GM20000 (cell line): Measurements from ENCODE around the gene FBXL16.

ENCODE experiments used
- DNase-seq: peaks from one replicate; pipeline ENCODE4 v3.0.0; 2012; ENCODE audit warnings: low spot score
- TF ChIP-seq, protein P1 (sequence below): IDR thresholded peaks from 2 replicates; pipeline ENCODE4 v1.5.1; 2012; ENCODE audit warnings: mild to moderate bottlenecking, control low read depth; ENCODE audit errors: extremely low read depth, missing control alignments

FBXL16 gene

GRCh38 chr16:678858-679813 is 26.5 kb downstream of the FBXL16 start:
- DNase-seq = peak; percentile 68

DNA sequence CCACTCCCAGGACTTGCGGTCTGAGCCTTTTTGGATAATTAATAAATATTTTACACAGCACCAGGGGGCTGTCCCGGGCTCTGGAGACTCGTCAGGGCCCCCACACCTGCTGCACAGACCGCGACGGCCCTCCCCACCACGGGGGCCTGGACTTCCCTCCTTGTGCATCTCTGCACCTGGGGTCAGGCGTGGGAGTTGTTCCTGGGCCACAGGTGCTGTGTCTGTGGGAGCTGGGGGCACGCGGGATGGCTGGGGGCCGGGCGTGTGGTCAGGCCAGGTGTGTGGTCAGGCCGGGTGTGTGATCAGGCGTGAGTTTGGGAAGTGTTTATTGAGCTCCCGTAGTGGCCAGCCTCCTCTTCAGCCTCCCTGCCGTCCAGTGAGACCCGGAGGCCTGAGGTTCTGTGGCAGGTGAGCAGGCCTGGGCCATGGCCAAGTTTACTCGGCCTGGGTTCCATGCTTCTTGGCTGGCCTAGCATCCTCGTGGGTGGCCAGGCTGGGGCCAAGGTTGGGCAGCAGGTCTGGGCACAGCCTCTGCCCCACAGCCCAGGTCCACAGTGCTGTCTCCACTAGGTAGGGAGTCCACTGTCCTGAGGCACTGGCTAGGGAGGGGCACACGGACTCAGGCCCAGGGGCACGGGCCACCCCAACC is 27.3 kb downstream of the FBXL16 start:
- TF ChIP-seq, protein P1, sequence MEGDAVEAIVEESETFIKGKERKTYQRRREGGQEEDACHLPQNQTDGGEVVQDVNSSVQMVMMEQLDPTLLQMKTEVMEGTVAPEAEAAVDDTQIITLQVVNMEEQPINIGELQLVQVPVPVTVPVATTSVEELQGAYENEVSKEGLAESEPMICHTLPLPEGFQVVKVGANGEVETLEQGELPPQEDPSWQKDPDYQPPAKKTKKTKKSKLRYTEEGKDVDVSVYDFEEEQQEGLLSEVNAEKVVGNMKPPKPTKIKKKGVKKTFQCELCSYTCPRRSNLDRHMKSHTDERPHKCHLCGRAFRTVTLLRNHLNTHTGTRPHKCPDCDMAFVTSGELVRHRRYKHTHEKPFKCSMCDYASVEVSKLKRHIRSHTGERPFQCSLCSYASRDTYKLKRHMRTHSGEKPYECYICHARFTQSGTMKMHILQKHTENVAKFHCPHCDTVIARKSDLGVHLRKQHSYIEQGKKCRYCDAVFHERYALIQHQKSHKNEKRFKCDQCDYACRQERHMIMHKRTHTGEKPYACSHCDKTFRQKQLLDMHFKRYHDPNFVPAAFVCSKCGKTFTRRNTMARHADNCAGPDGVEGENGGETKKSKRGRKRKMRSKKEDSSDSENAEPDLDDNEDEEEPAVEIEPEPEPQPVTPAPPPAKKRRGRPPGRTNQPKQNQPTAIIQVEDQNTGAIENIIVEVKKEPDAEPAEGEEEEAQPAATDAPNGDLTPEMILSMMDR = no peak
- DNase-seq = no peak

More at GRCh38 chr16:678858-679813, 26.5 kb downstream of the FBXL16 start:
- TF ChIP-seq, protein P1 = no peak

- TF ChIP-seq, protein P1 = no peak
- no peak for DNase-seq
Observed at GRCh38 chr16:677316-678190, 28.0 kb downstream of the FBXL16 start.

GRCh38 chr16:676913-677312 is 28.7 kb downstream of the FBXL16 start:
- TF ChIP-seq, protein P1 = no peak
- DNase-seq = no peak

DNA sequence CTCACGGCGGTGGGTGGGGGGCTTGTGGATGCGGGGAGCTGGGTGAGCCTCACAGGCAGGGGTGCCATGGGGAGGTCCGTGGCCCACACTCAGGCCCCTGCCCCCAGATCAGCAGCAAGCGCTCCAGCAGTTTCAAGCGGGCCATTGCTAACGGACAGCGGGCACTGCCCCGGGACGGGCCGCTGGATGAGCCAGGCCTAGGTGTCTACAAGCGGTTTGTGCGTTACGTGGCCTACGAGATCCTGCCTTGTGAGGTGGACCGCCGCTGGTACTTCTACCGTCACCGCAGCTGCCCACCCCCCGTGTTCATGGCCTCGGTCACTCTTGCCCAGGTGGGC is 29.1 kb downstream of the FBXL16 start:
- DNase-seq = no peak
- TF ChIP-seq, protein P1 = no peak

GRCh38 chr16:675884-676564 is 29.6 kb downstream of the FBXL16 start:
- TF ChIP-seq, protein P1 = no peak

More at GRCh38 chr16:675884-676564, 29.6 kb downstream of the FBXL16 start:
- no peak for DNase-seq
